ENCODE data around the gene DDX10.

Gene DDX10

DNA sequence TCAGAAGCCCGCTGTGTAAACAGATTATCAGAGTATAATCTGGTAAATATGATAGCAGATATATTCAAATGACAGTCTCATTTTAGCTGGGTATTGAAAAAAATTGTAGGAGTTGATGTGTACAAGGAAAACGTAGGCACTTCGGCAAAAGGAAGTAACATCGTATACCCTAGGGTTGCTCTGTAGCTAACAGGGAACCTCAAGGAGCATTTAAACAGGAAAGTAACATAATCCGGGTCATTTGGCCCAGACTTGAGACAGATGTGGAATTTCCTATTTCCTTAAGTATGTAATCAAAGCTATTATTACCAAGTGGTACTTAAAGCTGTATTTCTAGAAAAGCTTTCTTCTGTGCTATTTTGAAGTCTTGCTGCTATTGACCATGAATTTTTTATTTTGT lies 215.6 kb downstream of the DDX10 start:
- no peak for DNase-seq

DNA sequence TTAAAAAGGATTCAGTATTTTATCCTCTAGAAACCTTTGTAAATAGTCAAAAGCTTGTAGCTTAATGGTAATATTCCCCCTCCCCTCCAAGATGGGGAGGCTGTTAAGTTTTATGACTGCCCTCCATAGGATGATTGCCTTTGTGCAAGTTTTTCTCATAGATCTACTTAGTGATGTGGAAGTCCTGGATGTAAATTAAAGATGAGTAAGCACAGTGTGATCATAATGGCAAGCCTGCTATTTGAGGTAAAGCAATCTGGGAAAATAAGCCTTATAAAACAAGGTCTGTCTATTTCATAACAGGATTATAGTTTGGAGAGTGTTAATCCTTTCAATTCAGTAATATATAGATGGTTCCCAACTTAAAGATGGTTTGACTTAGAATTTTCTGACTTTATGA lies 216.3 kb downstream of the DDX10 start:
- DNase-seq: no peak

- no peak for DNase-seq
These were observed 217.5 kb downstream of the DDX10 start for GRCh38 chr11:108882211-108882831.

DNA sequence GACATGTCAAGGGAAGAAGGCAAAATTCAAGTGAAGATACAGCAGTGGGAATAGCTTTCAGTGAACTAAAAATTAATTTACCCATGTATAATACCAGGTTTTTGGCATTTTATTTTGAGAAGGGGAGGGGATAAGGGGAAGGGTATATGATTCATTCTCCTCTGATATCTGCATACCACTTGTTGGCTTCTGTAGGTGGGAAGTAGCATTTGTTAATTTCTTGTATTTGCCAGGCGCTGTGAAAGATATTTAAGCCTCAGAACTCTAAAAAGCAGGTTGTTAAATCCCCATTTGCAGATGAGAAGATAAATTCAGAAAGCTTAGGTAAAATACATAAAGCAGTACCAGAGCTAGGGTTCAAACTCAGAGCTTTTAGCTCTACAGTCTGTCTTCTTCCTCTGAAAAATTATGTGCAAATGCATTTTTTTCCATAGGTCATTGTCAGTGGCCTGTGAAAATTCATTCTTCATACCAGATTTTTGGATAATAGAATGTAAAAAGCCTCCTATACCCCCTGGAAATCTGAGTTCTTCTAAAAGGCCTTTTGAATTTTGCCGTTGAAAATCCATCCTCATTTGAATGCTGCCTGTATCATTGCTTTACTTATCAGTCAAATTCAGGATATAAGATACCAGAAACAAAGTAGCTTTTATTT lies 221.3 kb downstream of the DDX10 start:
- DNase-seq: no peak

- DNase-seq: no peak
These were observed 221.8 kb downstream of the DDX10 start for GRCh38 chr11:108886660-108887009.

DNA sequence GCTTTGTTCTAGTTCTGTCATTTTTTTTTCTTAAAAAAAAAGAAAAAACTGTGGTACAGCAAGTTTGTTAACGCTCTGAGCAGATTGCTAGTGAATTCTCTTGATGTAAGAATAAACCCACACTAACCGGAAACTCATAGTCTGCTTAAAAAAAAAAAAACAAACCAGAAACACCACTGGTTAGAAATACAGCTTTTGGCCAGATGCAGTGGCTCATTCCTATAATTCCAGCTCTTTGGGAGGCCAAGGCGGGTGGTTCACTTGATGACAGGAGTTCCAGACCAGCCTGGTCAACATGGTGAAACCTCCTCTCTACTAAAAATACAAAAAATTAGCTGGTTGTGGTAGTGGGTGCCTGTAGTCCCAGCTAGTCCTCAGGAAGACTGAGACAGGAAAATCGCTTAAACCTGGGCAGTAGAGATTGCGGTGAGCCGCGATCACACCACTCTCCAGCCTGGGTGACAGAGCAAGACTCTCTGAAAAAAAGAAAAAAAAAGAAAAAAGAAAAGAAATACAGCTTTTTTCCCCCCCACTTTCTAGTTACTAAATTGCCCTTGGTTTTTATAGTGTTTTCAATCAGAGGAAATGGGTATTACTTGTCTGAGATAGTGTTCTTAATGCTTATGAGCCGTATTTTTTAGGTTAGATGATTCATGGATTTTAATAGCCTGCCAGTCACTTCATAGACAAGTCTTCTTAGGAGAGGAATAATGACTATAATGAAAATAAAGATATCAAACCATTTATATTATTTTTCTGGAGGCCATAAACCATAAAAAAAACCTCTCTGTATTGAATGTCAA lies 222.8 kb downstream of the DDX10 start:
- DNase-seq: no peak

DNA sequence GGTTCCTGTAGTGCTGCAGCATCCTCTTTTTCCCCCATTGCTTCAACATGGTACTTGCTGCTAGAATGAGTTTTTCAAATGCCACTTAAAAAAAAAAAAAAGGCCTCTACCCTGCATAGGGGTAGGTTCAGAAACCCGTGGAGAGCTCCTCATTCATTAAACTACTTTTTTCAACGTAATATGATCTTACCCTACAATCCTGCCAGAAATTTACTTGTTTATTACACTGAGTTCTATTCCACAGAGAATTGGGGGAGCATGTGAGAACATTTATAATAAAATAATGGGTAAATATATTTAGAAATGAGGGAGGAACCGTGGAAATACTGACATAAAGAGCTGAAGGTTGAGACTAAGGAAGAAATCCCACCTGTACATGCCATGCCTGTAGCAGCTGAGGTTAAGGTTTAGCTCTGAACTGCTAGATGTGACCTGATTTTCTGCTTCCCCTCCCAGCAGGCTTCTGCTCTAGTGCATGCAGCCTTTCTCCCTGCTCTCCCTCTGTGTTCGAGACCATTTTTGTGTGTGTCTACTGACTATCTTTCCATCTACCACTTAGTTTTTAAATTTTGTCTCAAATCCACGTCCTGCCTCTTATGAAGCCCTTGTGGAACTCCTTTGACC lies 225.7 kb downstream of the DDX10 start:
- no peak for DNase-seq

GRCh38 chr11:108891143-108891542 lies 226.3 kb downstream of the DDX10 start:
- DNase-seq: no peak

DNA sequence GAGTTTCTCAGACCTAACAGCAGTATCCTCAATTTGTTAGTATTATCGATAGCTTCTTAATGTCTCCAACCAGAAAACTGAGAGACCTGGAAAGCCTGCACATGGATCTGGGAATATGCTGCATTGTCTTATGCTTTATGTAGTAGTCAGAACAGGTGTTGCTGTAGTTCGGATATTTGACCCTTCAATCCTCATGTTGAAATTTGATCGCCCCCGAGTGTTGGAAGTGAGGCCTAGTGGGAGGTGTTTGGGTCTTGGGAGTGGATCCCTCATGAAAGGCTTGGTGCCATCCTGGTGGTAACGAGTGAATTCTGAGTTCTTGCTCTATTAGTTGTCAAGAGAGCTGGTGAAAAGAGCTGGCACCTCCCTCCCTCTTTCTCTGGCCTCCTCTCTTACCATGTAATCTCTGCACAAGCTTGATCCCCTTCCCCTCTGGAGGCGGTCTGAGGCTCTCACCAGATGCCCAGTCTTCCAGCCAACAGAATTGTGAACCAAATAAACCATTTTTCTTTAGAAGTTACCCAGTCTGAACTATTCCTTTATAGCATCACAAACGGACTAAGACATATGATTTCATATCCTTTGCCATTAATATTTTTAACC lies 227.1 kb downstream of the DDX10 start:
- DNase-seq: no peak

DNA sequence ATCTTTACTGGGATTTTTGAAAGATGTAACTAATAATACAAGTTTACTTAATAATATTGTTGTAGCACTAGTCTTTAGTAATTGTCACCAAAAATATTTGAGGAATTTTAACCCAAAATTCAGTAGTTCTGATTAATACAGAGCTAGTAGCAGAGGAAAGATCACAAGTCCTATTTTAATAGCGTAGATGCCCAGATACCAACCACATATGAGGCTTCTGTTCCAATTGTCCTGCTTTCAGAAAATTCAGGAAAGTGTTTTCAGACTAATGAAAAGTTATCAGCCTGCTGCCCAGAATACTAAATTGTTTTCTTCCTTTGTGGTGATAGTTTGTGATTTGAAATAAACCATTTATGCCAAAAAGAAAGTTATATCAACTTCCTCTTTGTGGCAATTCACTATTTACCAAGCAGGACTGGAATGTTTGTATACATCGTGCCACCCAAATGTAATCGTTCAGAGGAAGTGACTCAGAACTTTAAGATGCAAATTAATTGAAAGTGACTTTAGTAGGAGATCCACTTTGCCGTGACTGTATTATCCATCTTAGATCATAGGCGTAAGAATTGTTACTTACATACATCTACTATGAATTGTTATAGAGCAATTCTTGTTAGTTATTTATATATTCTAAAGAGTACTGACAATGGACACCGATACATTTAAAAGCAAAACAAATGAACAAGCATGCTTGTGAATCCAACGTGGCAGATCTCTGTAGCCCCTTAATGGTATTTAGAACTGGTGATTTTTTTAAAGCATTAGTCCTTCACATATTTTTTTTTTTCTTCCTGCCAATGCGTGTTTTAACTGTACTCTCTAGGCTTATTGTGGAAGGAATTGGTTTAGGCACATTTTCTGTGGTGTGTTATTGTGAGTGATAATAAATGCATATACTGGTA lies 231.0 kb downstream of the DDX10 start:
- no peak for DNase-seq

GRCh38 chr11:108897071-108897481 lies 232.2 kb downstream of the DDX10 start:
- no peak for DNase-seq

- no peak for DNase-seq
These were observed 233.0 kb downstream of the DDX10 start for GRCh38 chr11:108897916-108898315.

- no peak for DNase-seq
These were observed 236.5 kb downstream of the DDX10 start for GRCh38 chr11:108901359-108901758.

DNA sequence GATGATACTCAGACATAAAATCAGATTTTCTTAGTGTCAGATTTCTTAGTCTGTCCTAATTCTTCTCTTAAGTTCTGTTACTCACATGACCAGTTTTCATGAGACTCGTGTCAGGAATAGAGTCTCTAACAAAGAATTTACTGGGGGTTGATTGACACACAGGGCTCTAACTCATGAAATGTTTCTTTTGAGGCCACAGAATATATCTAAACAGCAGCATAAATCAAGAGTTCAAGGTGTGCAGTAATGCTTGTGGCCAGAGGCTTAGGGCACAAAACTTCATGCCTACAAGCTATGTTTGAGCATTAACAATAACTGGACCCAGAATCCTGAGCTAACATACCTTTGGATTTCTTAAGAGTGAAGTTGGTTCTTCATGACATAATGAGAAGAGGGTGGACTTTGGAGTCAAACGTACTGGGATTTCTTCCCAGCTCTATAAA lies 237.2 kb downstream of the DDX10 start:
- DNase-seq: no peak

DNA sequence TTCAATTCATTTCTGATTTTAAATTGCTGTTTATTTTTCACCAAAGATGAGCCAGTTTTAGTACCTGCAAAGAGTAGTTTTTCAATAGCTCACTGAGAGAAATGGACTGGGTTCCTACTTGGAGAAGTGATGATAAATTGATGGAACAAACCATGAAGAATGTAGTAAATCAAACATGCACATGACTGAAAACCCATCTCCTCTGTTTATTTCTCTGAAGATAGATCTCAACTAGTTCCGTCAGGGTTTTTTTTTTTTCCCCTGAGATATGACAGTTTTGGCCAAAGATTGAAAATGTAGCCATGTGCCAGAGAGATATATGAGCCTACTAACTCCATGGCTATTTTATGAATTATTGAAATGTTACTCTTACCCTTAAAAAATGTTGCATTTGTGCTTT lies 239.6 kb downstream of the DDX10 start:
- no peak for DNase-seq

DNA sequence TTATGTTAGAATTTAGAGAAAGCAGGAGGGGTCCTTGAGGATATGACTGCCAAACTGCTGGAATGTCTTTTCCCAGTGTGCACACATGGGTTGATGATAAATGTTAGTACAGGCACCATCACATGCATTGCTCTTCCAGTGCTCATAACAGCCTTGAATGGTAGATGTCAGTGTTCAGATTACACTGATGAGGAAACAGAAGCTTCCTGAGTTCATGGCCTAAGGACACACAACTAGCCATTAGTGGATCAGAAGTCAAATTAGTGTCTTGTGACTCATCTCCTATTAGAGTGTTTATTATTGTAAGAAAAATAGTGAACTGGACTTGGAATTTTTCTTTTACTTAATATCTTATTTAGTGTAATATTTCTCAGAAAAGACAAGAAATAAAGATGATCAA lies 241.5 kb downstream of the DDX10 start:
- no peak for DNase-seq

GRCh38 chr11:108906826-108907225 lies 242.0 kb downstream of the DDX10 start:
- DNase-seq: no peak

DNA sequence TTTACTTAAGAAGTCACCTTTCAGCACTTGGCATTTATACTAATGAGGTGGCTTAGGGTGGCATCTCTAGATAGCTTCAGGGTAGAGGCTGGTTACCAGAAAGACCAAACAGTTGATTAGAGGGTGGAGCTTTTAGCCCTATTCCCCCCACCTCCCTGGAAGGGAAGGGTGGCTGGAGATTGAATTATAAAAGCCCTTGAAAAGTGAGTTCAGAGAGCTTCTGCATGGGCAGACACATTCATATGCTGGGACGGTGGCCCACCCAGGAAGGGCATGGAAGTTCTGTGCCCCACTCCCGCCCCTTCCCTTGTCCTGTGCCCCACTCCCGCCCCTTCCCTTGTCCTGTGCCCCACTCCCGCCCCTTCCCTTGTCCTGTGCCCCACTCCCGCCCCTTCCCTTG lies 244.2 kb downstream of the DDX10 start:
- no peak for DNase-seq

DNA sequence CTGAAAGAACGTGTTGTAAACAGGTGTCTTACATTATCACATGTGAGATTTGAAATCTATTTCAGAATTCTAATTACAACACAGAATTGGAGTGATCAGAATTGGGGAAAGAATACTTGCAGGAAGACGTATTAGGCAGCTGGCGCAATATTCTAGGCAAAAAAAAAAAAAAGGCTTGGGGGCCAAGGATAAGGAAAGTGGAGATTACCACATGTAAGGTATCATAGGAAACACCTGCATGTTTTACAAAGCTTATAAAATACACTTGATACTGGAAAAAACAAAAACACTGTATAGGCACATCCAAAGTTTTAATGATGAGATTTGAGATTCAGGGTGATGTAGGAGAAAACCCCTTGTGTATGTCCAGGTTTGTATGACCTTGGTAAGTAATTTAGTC lies 245.1 kb downstream of the DDX10 start:
- DNase-seq: no peak

GRCh38 chr11:108912581-108912980 lies 247.7 kb downstream of the DDX10 start:
- no peak for DNase-seq

GRCh38 chr11:108913204-108913603 lies 248.3 kb downstream of the DDX10 start:
- no peak for DNase-seq

DNA sequence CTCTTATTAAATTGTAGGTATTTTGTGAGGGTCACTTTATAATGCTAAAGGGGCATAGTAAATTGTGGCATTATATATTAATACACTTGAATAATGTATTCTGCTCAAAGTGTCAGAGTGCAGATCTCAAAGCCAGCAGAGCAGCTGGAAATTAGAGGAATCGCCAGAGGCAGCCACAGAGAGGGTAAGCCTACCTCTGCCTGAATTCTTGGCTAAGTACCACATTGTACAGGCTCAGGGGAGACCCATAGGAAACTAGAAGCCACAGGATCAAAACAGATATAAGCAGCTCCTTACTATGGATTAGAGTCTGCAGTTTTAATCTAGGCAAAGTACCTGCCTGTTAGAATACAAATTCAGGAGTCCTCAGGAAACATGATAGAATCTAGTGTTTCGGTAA lies 249.3 kb downstream of the DDX10 start:
- no peak for DNase-seq

Measured in activated effector memory CD4-positive, alpha-beta T cell treated with Interleukin-2 at 50 U/mL for 16 hours (primary cell).